HCT116 (cell line): ENCODE data around the gene VEPH1. TPM values are rescaled to one million over a fixed set of nuclear protein-coding genes. Genes with fewer than 3 reads are reported as not detected.

Source experiments
- ATAC-seq: fragments of 200-7000 bp; cut with Tn5 transposase; 2 replicates; pipeline ENCODE4 v1.9.1; 2020; ENCODE audit warnings: mild to moderate bottlenecking, moderate library complexity
- BruUV-seq: library from RNA; stranded (reverse); fragments of 400-500 nt; replicated peaks from 2 replicates; lab custom pipeline; 2021; lab: Mats Ljungman, UMichigan
- CTCF ChIA-PET: fragments of 300-600 bp; sonication (Branson Sonifier 250); formaldehyde crosslinking; loops from one replicate; lab custom pipeline; 2021; ENCODE audit warnings: antibody characterized with exemption; lab: Charles Lee
- POLR2A ChIA-PET: fragments of 300-600, 350-600 bp; sonication (Branson Sonifier 250); formaldehyde crosslinking; loops from one replicate; lab custom pipeline; 2021; ENCODE audit warnings: antibody characterized with exemption; lab: Charles Lee
- RAD21 ChIA-PET, 2 experiments: fragments of 300-600 bp; sonication (Branson Sonifier 250); formaldehyde crosslinking; loops; one replicate each; lab custom pipeline; 2023; ENCODE audit warnings: low total read pairs in 2 of 2; ENCODE audit not compliant: uncharacterized antibody in 2 of 2, unreplicated experiment in 2 of 2, low non-redundant PET in 1 of 2; lab: Charles Lee
- DNase-seq: peaks from one replicate; pipeline ENCODE4 v3.0.0-alpha.2; 2010; ENCODE audit warnings: low read depth, low spot score
- H2AFZ ChIP-seq: fragments of 200-600 bp; shearing (Covaris generic), sonication (generic); 2 replicates; pipeline ENCODE4 v1.6.1; 2017; ENCODE audit warnings: low read depth, mixed run types, mixed read lengths, antibody characterized with exemption, low read length; ENCODE audit not compliant: poor library complexity, severe bottlenecking
- H3K27ac ChIP-seq: 2 replicates; pipeline ENCODE4 v1.5.1; 2012; ENCODE audit warnings: low read depth, low read length
- H3K27me3 ChIP-seq: fragments of 200-600 bp; sonication (generic); 2 replicates; pipeline ENCODE4 v1.6.1; 2016; ENCODE audit warnings: mixed run types, low read length, mixed read lengths; ENCODE audit not compliant: insufficient read depth
- H3K36me3 ChIP-seq, 2 experiments: fragments of 200-500 bp in 1 of 2; fragments of 200-600 bp in 1 of 2; sonication (Bioruptor generic) in 1 of 2; sonication (generic) in 1 of 2; 2 replicates each; pipeline versions ENCODE4 v1.5.1 to v1.6.1; 2014 to 2016; ENCODE audit warnings: low read length in 2 of 2, inconsistent platforms in 1 of 2, mixed read lengths in 1 of 2, mixed run types in 1 of 2; ENCODE audit not compliant: insufficient read depth in 2 of 2, control insufficient read depth in 1 of 2
- H3K4me1 ChIP-seq, 2 experiments: fragments of 200-600 bp in 1 of 2; sonication (generic) in 1 of 2; 2 replicates each; pipeline versions ENCODE4 v1.5.1 to v1.6.1; 2012 to 2017; ENCODE audit warnings: low read length in 2 of 2, inconsistent platforms in 1 of 2, mild to moderate bottlenecking in 1 of 2, mixed read lengths in 1 of 2, mixed run types in 1 of 2, moderate library complexity in 1 of 2; ENCODE audit not compliant: insufficient read depth in 2 of 2, control insufficient read depth in 1 of 2
- H3K4me2 ChIP-seq: fragments of 200-600 bp; sonication (generic); 2 replicates; pipeline ENCODE4 v1.6.1; 2017; ENCODE audit warnings: mixed run types, low read length, mixed read lengths
- H3K4me3 ChIP-seq, 2 experiments: fragments of 200-600 bp in 1 of 2; sonication (generic) in 1 of 2; replicated peaks in 1 of 2; 2 replicates each; pipeline ENCODE4 v1.5.1; 2011 to 2016; ENCODE audit warnings: low read length in 2 of 2, control low read depth in 1 of 2, low read depth in 1 of 2, mild to moderate bottlenecking in 1 of 2, mixed read lengths in 1 of 2, mixed run types in 1 of 2
- H3K79me2 ChIP-seq: fragments of 200-600 bp; sonication (generic); 2 replicates; pipeline ENCODE4 v1.6.1; 2017; ENCODE audit warnings: mild to moderate bottlenecking, mixed run types, low read length, moderate library complexity, mixed read lengths; ENCODE audit not compliant: insufficient read depth
- H3K9ac ChIP-seq: fragments of 200-600 bp; sonication (generic); 2 replicates; pipeline ENCODE4 v1.6.1; 2016; ENCODE audit warnings: low read length, mixed read lengths
- H3K9me2 ChIP-seq: fragments of 200-600 bp; sonication (generic), shearing (Covaris generic); 2 replicates; pipeline ENCODE4 v1.6.1; 2017; ENCODE audit warnings: mixed run types, mild to moderate bottlenecking, moderate library complexity; ENCODE audit not compliant: insufficient read depth
- H3K9me3 ChIP-seq, 2 experiments: fragments of 200-500 bp in 1 of 2; fragments of 200-600 bp in 1 of 2; sonication (Bioruptor generic) in 1 of 2; sonication (generic) in 1 of 2; 2 replicates each; pipeline ENCODE4 v1.6.1; 2014 to 2017; ENCODE audit warnings: low read length in 2 of 2, mixed read lengths in 2 of 2, inconsistent platforms in 1 of 2, low read depth in 1 of 2, mild to moderate bottlenecking in 1 of 2, mixed run types in 1 of 2, moderate library complexity in 1 of 2; ENCODE audit not compliant: control insufficient read depth in 1 of 2, insufficient read depth in 1 of 2
- H4K20me1 ChIP-seq: fragments of 200-600 bp; sonication (generic), shearing (Covaris generic); 2 replicates; pipeline ENCODE4 v1.6.1; 2017; ENCODE audit warnings: mixed run types, mild to moderate bottlenecking, moderate library complexity; ENCODE audit not compliant: insufficient read depth
- CBX3 ChIP-seq: IDR thresholded peaks from 2 replicates; pipeline ENCODE4 v1.6.1; 2012; ENCODE audit warnings: low read depth
- CEBPB ChIP-seq: IDR thresholded peaks from 2 replicates; pipeline ENCODE4 v1.6.1; 2012; ENCODE audit warnings: low read depth
- EGR1 ChIP-seq: IDR thresholded peaks from 2 replicates; pipeline ENCODE4 v1.6.1; 2012; ENCODE audit warnings: low read depth
- ELF1 ChIP-seq: IDR thresholded peaks from 2 replicates; pipeline ENCODE4 v1.6.1; 2012; ENCODE audit warnings: low read depth, borderline replicate concordance
- EZH2 ChIP-seq: fragments of 200-600 bp; sonication (generic); IDR thresholded peaks from 2 replicates; pipeline ENCODE4 v1.6.1; 2017; ENCODE audit warnings: antibody characterized with exemption, mixed run types
- EZH2phosphoT487 ChIP-seq: fragments of 200-600 bp; IDR thresholded peaks from 2 replicates; pipeline ENCODE4 v1.6.1; 2018; ENCODE audit warnings: antibody characterized with exemption, borderline replicate concordance
- FOSL1 ChIP-seq: IDR thresholded peaks from 2 replicates; pipeline ENCODE4 v1.6.1; 2012; ENCODE audit warnings: low read depth
- JUND ChIP-seq: IDR thresholded peaks from 2 replicates; pipeline ENCODE4 v1.6.1; 2012
- POLR2A ChIP-seq: IDR thresholded peaks from 2 replicates; pipeline ENCODE4 v1.7.0; 2011; ENCODE audit warnings: borderline replicate concordance; ENCODE audit not compliant: insufficient read depth, insufficient read length; ENCODE audit errors: extremely low read depth
- POLR2AphosphoS5 ChIP-seq: IDR thresholded peaks from 2 replicates; pipeline ENCODE4 v1.6.1; 2011; ENCODE audit warnings: mild to moderate bottlenecking, low read depth, low read length, moderate library complexity
- RAD21 ChIP-seq: IDR thresholded peaks from 2 replicates; pipeline ENCODE4 v1.6.1; 2012; ENCODE audit warnings: low read depth, mild to moderate bottlenecking
- SIN3A ChIP-seq: IDR thresholded peaks from 2 replicates; pipeline ENCODE4 v1.6.1; 2012; ENCODE audit warnings: low read depth
- SP1 ChIP-seq: IDR thresholded peaks from 2 replicates; pipeline ENCODE4 v1.6.1; 2012; ENCODE audit warnings: low read depth
- YY1 ChIP-seq: IDR thresholded peaks from 2 replicates; pipeline ENCODE4 v1.6.1; 2011; ENCODE audit warnings: low read length, low read depth, moderate library complexity, mild to moderate bottlenecking; ENCODE audit not compliant: insufficient replicate concordance; ENCODE audit errors: extremely low read depth
- ZFX ChIP-seq: fragments of 450-650 bp; IDR thresholded peaks from 2 replicates; pipeline ENCODE4 v1.6.1; 2017
- intact Hi-C: fragments of 100-400 bp; cut with micrococcal nuclease; formaldehyde crosslinking; loops from 2 replicates; pipeline ENCODE4 v1.10.0; 2022
- total RNA-seq: library from RNA; stranded (reverse); gene quantifications from one replicate; pipeline ENCODE4 v1.2.1, GENCODE V29; 2021; ENCODE audit not compliant: unreplicated experiment
- TF ChIP-seq, protein P1 (sequence below): IDR thresholded peaks from 2 replicates; pipeline ENCODE4 v1.6.1; 2012
- TF ChIP-seq, protein P2 (sequence below): IDR thresholded peaks from 2 replicates; pipeline ENCODE4 v1.6.1; 2012; ENCODE audit warnings: low read depth
- TF ChIP-seq, protein P3 (sequence below), 3 experiments: fragments of 200-600 bp in 1 of 3; sonication (generic) in 1 of 3; IDR thresholded peaks in 2 of 3; conservative IDR thresholded peaks in 1 of 3; 2 replicates each; pipeline ENCODE4 v1.5.1; 2012 to 2017; ENCODE audit warnings: low read depth in 2 of 3, low read length in 2 of 3, antibody characterized with exemption in 1 of 3, borderline replicate concordance in 1 of 3, control low read depth in 1 of 3, mild to moderate bottlenecking in 1 of 3, mixed read lengths in 1 of 3, mixed run types in 1 of 3, moderate library complexity in 1 of 3; ENCODE audit not compliant: insufficient read depth in 1 of 3

Gene VEPH1
- total RNA-seq, 1 experiment from 2014 or later, result 4.9 TPM

DNA sequence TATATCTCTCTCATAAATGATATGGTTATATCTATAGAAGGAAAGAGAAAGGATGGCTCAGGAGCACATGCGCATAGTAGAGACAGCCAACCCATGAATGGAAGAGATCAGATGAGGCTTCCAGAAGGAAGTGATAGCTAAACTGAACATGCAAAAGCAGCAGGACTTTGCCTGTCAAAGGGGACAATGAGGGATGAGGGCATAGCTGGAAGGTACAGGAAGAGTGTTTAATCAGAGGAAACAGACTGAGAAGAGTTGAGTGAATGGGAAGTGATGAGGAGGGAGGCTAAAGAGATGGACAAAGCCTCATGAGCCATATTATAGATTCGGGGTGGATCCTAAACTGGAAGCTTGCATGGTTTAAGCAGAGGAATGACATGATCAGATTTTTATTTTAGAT lies 26.5 kb upstream of the VEPH1 start:
- Histone ChIP-seq H2AFZ (no peak overlapping the region), H3K4me1 (peaks cover 0 to 7% of the 10 kb centered on the region in 2 experiments; a peak in 2 of 4 replicates), H4K20me1 (no peaks in the 10 kb centered on the region), H3K4me2 (no peak overlapping the region), H3K79me2 (no peaks in the 10 kb centered on the region), H3K27me3 (no peaks in the 10 kb centered on the region), H3K9ac (no peak overlapping the region), H3K36me3 (no peaks in the 10 kb centered on the region), H3K4me3 (no peak overlapping the region), H3K9me2 (no peaks in the 10 kb centered on the region), H3K9me3 (no peaks in the 10 kb centered on the region), H3K27ac (no peak overlapping the region)
- ChIA-PET RAD21 (interaction anchor here in 1 of 2 experiments (0.7 kb wide), 1 partner anchor 378 kb away, joined by 3 read pairs; no protein-coding TSS in a partner anchor), CTCF (interaction anchor here (0.9 kb wide), 1 partner anchor 43 kb away, joined by 3 read pairs; no protein-coding TSS in a partner anchor), POLR2A (no interaction called here)
- TF ChIP-seq, protein P1, sequence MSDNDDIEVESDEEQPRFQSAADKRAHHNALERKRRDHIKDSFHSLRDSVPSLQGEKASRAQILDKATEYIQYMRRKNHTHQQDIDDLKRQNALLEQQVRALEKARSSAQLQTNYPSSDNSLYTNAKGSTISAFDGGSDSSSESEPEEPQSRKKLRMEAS, result no peak
- TF ChIP-seq EZH2 (no peak), YY1 (no peak), ELF1 (no peak), SP1 (no peak), JUND (no peak), CBX3 (no peak)
- BruUV-seq, result no TSS peak
- no peak for DNase-seq
- intact Hi-C loops, result no loop called here
- ATAC-seq, result no peak

DNA sequence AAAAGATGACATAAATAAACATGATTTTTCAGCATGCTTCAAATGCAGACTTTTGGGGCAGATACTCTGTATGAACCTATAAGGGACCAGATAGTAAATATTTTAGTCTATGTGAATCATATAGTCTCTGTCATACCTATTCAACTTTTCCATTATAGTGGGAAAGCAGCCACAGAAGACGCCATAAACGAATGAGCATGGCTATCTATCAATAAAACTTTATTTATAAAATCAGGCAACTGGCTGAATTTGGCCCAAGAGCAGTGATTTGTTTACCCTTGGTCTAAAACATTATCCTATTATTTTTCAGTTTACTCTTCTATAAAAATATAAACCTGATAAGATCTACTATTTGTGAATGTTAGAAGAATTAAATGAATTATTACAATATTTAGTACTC lies 25.9 kb upstream of the VEPH1 start:
- H3K4me3 ChIP-seq, result no peak overlapping the region
- H3K36me3 ChIP-seq, result no peaks in the 10 kb centered on the region
- no peak overlapping the region for H3K9ac ChIP-seq
- no peak overlapping the region for H3K4me2 ChIP-seq
- H3K79me2 ChIP-seq, result no peaks in the 10 kb centered on the region
- H3K9me3 ChIP-seq, result no peaks in the 10 kb centered on the region
- POLR2A ChIA-PET, result interaction anchor here (0.7 kb wide), 1 partner anchor 1031 kb away, joined by 3 read pairs; no protein-coding TSS in a partner anchor
- H3K27ac ChIP-seq, result no peak overlapping the region
- H3K4me1 ChIP-seq, result peaks cover 0 to 7% of the 10 kb centered on the region in 2 experiments; a peak in 2 of 4 replicates
- intact Hi-C loops, result no loop called here
- no peaks in the 10 kb centered on the region for H3K27me3 ChIP-seq
- RAD21 ChIA-PET, result no interaction called here
- H2AFZ ChIP-seq, result no peak overlapping the region
- DNase-seq, result no peak
- CTCF ChIA-PET, result no interaction called here
- ATAC-seq, result no peak
- H3K9me2 ChIP-seq, result no peaks in the 10 kb centered on the region
- H4K20me1 ChIP-seq, result no peaks in the 10 kb centered on the region
- BruUV-seq, result no TSS peak
- TF ChIP-seq SIN3A (no peak), POLR2A (no peak), EZH2phosphoT487 (no peak), EGR1 (no peak), CEBPB (no peak), POLR2AphosphoS5 (no peak), RAD21 (no peak), ELF1 (no peak), ZFX (no peak), FOSL1 (no peak)
- TF ChIP-seq, protein P2, sequence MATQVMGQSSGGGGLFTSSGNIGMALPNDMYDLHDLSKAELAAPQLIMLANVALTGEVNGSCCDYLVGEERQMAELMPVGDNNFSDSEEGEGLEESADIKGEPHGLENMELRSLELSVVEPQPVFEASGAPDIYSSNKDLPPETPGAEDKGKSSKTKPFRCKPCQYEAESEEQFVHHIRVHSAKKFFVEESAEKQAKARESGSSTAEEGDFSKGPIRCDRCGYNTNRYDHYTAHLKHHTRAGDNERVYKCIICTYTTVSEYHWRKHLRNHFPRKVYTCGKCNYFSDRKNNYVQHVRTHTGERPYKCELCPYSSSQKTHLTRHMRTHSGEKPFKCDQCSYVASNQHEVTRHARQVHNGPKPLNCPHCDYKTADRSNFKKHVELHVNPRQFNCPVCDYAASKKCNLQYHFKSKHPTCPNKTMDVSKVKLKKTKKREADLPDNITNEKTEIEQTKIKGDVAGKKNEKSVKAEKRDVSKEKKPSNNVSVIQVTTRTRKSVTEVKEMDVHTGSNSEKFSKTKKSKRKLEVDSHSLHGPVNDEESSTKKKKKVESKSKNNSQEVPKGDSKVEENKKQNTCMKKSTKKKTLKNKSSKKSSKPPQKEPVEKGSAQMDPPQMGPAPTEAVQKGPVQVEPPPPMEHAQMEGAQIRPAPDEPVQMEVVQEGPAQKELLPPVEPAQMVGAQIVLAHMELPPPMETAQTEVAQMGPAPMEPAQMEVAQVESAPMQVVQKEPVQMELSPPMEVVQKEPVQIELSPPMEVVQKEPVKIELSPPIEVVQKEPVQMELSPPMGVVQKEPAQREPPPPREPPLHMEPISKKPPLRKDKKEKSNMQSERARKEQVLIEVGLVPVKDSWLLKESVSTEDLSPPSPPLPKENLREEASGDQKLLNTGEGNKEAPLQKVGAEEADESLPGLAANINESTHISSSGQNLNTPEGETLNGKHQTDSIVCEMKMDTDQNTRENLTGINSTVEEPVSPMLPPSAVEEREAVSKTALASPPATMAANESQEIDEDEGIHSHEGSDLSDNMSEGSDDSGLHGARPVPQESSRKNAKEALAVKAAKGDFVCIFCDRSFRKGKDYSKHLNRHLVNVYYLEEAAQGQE, result no peak
- TF ChIP-seq, protein P3, sequence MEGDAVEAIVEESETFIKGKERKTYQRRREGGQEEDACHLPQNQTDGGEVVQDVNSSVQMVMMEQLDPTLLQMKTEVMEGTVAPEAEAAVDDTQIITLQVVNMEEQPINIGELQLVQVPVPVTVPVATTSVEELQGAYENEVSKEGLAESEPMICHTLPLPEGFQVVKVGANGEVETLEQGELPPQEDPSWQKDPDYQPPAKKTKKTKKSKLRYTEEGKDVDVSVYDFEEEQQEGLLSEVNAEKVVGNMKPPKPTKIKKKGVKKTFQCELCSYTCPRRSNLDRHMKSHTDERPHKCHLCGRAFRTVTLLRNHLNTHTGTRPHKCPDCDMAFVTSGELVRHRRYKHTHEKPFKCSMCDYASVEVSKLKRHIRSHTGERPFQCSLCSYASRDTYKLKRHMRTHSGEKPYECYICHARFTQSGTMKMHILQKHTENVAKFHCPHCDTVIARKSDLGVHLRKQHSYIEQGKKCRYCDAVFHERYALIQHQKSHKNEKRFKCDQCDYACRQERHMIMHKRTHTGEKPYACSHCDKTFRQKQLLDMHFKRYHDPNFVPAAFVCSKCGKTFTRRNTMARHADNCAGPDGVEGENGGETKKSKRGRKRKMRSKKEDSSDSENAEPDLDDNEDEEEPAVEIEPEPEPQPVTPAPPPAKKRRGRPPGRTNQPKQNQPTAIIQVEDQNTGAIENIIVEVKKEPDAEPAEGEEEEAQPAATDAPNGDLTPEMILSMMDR (IDR thresholded peaks at IDR 0.05 in 2 of 3, conservative IDR thresholded peaks at IDR 0.05 in 1 of 3; ENCODE audit: borderline replicate concordance in 1 of 3, insufficient read depth in 1 of 3, low read depth in 2 of 3, low read length in 2 of 3), result no peak
